Testis (tissue), 3 donors: ENCODE measurements around the gene KMT5C. TPM values are rescaled to one million over a fixed set of nuclear protein-coding genes. Genes with fewer than 3 reads are reported as not detected.

Source experiments
- DNase-seq: peaks from one replicate; pipeline ENCODE4 v3.0.0-alpha.2; 2019
- H3K27ac ChIP-seq, 2 donors: fragments of 200-600 bp; sonication (generic); one replicate each; pipeline ENCODE4 v1.5.1; 2019
- H3K27me3 ChIP-seq: fragments of 200-600 bp; sonication (generic); one replicate; pipeline ENCODE4 v1.5.1; 2019
- H3K36me3 ChIP-seq: fragments of 200-600 bp; sonication (generic); one replicate; pipeline ENCODE4 v1.5.1; 2017; ENCODE audit warnings: low read depth; ENCODE audit errors: missing control alignments
- H3K4me1 ChIP-seq: fragments of 200-600 bp; sonication (generic); one replicate; pipeline ENCODE4 v1.5.1; 2019
- H3K4me3 ChIP-seq, 2 donors: fragments of 200-600 bp; sonication (generic); one replicate each; pipeline ENCODE4 v1.5.1; 2017 to 2019
- H3K9me3 ChIP-seq: fragments of 200-600 bp; sonication (generic); one replicate; pipeline ENCODE4 v1.5.1; 2017
- CTCF ChIP-seq, 3 experiments: fragments of 450-650 bp in 2 of 3; fragments of 200-600 bp in 1 of 3; sonication (generic) in 1 of 3; IDR thresholded peaks; one replicate each; pipeline ENCODE4 v1.5.1; 2016 to 2019; ENCODE audit warnings: antibody characterized with exemption in 3 of 3, mild to moderate bottlenecking in 2 of 3, moderate library complexity in 1 of 3
- POLR2A ChIP-seq: fragments of 450-650 bp; IDR thresholded peaks from one replicate; pipeline ENCODE4 v1.6.1; 2017; ENCODE audit warnings: antibody characterized with exemption, mild to moderate bottlenecking, moderate library complexity
- WGBS, 2 donors: methylation state at CpG; one replicate each; pipeline ENCODE4 v1.1.5; 2018; 5-methylcytosine and 5-hydroxymethylcytosine counted together
- intact Hi-C: fragments of 100-400 bp; cut with DNase I; formaldehyde crosslinking; loops from one replicate; pipeline ENCODE4 v1.15.1; 2023; ENCODE audit warnings: low total_unique reads
- polyA plus RNA-seq: library from polyadenylated mRNA; stranded (reverse); fragments of 350-450 nt; fragmentation: Illumina TruSeq; extraction: RNeasy Lipid Tissue Mini Kit (QIAGEN cat#74804); gene quantifications from one replicate; pipeline ENCODE4 v1.2.3, GENCODE V29; 2014; ENCODE audit warnings: low read depth, low replicate concordance; ENCODE audit not compliant: insufficient read depth
- total RNA-seq, 2 donors: library from RNA; depleted of rRNA; stranded (reverse); fragments of >200 nt; gene quantifications; one replicate each; pipeline ENCODE4 v1.2.3, GENCODE V29; 2016

The KMT5C gene
- total and polyA plus RNA-seq, 3 donors from 2014 or later: 14.6 to 62.9 (median 48.8) TPM

DNA sequence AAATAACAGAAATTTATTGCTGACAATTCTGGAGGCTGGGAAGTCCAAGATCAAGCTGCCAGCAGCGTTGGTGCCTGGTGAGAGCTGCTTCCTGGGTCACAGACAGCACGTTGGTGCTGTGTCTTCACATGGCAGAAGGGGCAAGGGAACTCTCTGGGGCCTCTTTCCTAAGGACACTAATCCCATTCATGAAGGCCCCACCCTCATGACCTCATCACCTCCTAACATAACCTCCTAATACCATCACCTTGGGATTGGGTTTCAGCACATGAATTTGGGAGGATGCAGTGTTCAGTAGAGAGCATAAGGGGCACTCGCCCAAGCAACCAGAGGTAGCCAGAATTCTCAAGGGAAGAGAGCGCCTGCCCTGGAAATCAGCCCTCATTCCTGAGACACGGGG is 30.2 kb upstream of the KMT5C start:
- no peaks in the 10 kb centered on the region for H3K36me3 ChIP-seq
- no peak for DNase-seq
- 93 to 97% methylated on average over 5 of the region's 5 CpGs for WGBS, 2 donors

DNA sequence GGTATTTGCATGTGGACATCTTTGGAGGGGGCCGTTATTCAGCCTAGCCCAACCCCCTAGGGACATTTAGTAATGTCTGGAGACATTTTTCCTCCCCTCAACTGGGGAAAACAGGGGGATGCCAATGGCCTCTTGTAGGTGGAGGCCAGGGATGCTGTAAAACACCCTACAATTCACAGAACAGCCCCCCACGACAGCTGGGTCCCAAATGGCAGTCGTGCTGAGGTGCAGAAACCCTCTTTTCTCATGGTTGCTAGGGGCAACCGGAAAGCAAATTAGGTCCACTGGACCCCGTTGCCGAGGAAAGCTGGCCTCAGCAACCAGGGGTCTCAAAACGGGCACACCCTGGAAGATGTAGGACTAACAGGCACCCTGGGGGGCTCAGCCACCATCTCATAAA is 29.2 kb upstream of the KMT5C start:
- intact Hi-C loops: no loop called here
- Histone ChIP-seq H3K4me1 (no peaks in the 10 kb centered on the region), H3K9me3 (no peaks in the 10 kb centered on the region), H3K4me3 (no peak overlapping the region), H3K36me3 (no peaks in the 10 kb centered on the region), H3K27ac (no peak overlapping the region), H3K27me3 (no peaks in the 10 kb centered on the region)
- WGBS, 2 donors: 81 to 90% methylated on average over 7 of the region's 7 CpGs
- no peak for TF ChIP-seq POLR2A
- TF ChIP-seq CTCF (IDR thresholded peaks at IDR 0.05): no peak
- DNase-seq: no peak

More for the DNA sequence above, 30.2 kb upstream of the KMT5C start:
- H3K27me3 ChIP-seq: no peaks in the 10 kb centered on the region
- TF ChIP-seq POLR2A (no peak), CTCF (IDR thresholded peaks at IDR 0.05) (no peak)
- no peak overlapping the region for H3K4me3 ChIP-seq
- H3K9me3 ChIP-seq: no peaks in the 10 kb centered on the region
- intact Hi-C loops: no loop called here
- no peak overlapping the region for H3K27ac ChIP-seq
- no peaks in the 10 kb centered on the region for H3K4me1 ChIP-seq

DNA sequence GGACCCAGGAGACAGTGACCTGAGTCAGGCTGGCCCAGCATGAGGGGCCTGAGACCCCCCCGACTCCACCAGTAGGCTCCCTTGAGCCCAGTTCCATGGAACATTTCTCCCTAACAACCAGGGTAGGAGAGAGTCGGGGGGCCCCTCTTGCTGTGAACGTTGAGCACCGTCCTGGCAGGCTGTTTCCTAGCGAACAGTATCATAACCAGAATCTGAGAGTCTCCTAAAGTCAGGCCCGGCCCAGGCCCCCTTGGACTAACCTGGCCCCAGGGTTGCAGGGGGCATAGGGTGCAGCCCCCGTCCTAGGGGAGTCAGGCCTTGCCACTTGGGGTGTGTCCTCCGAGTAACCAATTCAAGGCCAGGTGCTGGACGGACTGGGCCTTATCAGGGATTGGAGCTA is 28.3 kb upstream of the KMT5C start:
- H3K36me3 ChIP-seq: no peaks in the 10 kb centered on the region
- no peak for DNase-seq
- H3K4me3 ChIP-seq: no peak overlapping the region
- 80 to 82% methylated on average over 6 to 8 of the region's 9 CpGs for WGBS, 2 donors
- TF ChIP-seq CTCF (IDR thresholded peaks at IDR 0.05) (no peak), POLR2A (no peak)
- H3K27me3 ChIP-seq: no peaks in the 10 kb centered on the region
- H3K9me3 ChIP-seq: no peaks in the 10 kb centered on the region
- intact Hi-C loops: no loop called here
- no peaks in the 10 kb centered on the region for H3K4me1 ChIP-seq
- no peak overlapping the region for H3K27ac ChIP-seq

DNA sequence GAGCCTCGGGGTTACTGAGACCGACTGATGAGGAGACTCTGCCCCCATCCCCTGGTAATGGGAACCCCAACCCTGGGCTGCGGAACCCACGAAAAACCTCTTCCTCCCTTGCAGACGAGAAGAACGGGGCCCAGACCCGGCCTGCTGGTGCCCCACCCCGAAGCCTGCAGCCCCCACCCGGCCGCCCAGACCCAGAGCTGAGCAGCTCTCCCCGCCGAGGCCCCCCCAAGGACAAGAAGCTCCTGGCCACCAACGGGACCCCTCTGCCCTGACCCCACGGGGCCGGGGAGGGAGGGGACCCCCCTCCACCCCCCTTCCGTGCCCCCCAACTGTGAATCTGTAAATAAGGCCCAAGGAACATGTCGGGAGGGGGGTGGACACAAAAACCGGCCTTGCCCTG is 27.9 kb upstream of the KMT5C start:
- DNase-seq: no peak
- no peak for TF ChIP-seq POLR2A
- TF ChIP-seq CTCF (IDR thresholded peaks at IDR 0.05): no peak
- no peak overlapping the region for H3K27ac ChIP-seq
- H3K36me3 ChIP-seq: no peaks in the 10 kb centered on the region
- H3K4me1 ChIP-seq: no peaks in the 10 kb centered on the region
- no peak overlapping the region for H3K4me3 ChIP-seq
- intact Hi-C loops: no loop called here
- H3K9me3 ChIP-seq: no peaks in the 10 kb centered on the region
- H3K27me3 ChIP-seq: no peaks in the 10 kb centered on the region
- 84 to 98% methylated on average over 7 to 18 of the region's 18 CpGs for WGBS, 2 donors

- TF ChIP-seq POLR2A (no peak), CTCF (IDR thresholded peaks at IDR 0.05) (no peak)
- Histone ChIP-seq H3K27ac (no peak overlapping the region), H3K4me1 (no peaks in the 10 kb centered on the region), H3K4me3 (no peak overlapping the region), H3K9me3 (no peaks in the 10 kb centered on the region), H3K27me3 (no peaks in the 10 kb centered on the region), H3K36me3 (no peaks in the 10 kb centered on the region)
- intact Hi-C loops: no loop called here
- DNase-seq: no peak
- 66 to 79% methylated on average over 28 to 47 of the region's 47 CpGs for WGBS, 2 donors
These were observed 26.8 kb upstream of the KMT5C start for GRCh38 chr19:55312621-55313512.
